Measurements from ENCODE around the gene ADARB2. TPM values are rescaled to one million over a fixed set of nuclear protein-coding genes. Genes with fewer than 3 reads are reported as not detected.

ADARB2 gene
- total RNA-seq, 1 donor from 2014 or later: 38.7 TPM

GRCh38 chr10:1530871-1531517, 206.3 kb downstream of the ADARB2 start:
- Mint-ChIP-seq H3K27ac (ENCODE audit: unreplicated experiment) (no peak overlapping the region), H3K27me3 (ENCODE audit: unreplicated experiment) (peaks cover 8% of the 10 kb centered on the region), H3K4me1 (ENCODE audit: unreplicated experiment) (no peaks in the 10 kb centered on the region), H3K9me3 (ENCODE audit: unreplicated experiment) (no peaks in the 10 kb centered on the region), H3K4me3 (ENCODE audit: unreplicated experiment) (no peak overlapping the region), H3K36me3 (ENCODE audit: unreplicated experiment) (peaks cover 1% of the 10 kb centered on the region)
- TF ChIP-seq CTCF (IDR thresholded peaks at IDR 0.05): no peak
- no peak for DNase-seq (ENCODE audit: extremely low spot score, unreplicated experiment)

GRCh38 chr10:1529806-1530413, 207.4 kb downstream of the ADARB2 start:
- TF ChIP-seq CTCF (IDR thresholded peaks at IDR 0.05): no peak
- Mint-ChIP-seq H3K4me3 (ENCODE audit: unreplicated experiment) (no peak overlapping the region), H3K27ac (ENCODE audit: unreplicated experiment) (no peak overlapping the region), H3K4me1 (ENCODE audit: unreplicated experiment) (no peaks in the 10 kb centered on the region), H3K9me3 (ENCODE audit: unreplicated experiment) (no peaks in the 10 kb centered on the region), H3K27me3 (ENCODE audit: unreplicated experiment) (peaks cover 8% of the 10 kb centered on the region), H3K36me3 (ENCODE audit: unreplicated experiment) (peaks cover 1% of the 10 kb centered on the region)
- DNase-seq (ENCODE audit: extremely low spot score, unreplicated experiment): no peak

- Mint-ChIP-seq H3K36me3 (ENCODE audit: unreplicated experiment) (no peaks in the 10 kb centered on the region), H3K9me3 (ENCODE audit: unreplicated experiment) (no peaks in the 10 kb centered on the region), H3K27ac (ENCODE audit: unreplicated experiment) (no peak overlapping the region), H3K4me3 (ENCODE audit: unreplicated experiment) (no peak overlapping the region), H3K4me1 (ENCODE audit: unreplicated experiment) (no peaks in the 10 kb centered on the region), H3K27me3 (ENCODE audit: unreplicated experiment) (peaks cover 20% of the 10 kb centered on the region)
- DNase-seq (ENCODE audit: extremely low spot score, unreplicated experiment): no peak
- no peak for TF ChIP-seq CTCF (IDR thresholded peaks at IDR 0.05)
Observed at GRCh38 chr10:1527951-1528350, 209.4 kb downstream of the ADARB2 start.

- H3K4me1 Mint-ChIP-seq (ENCODE audit: unreplicated experiment): peaks cover 6% of the 10 kb centered on the region
- no peaks in the 10 kb centered on the region for H3K36me3 Mint-ChIP-seq (ENCODE audit: unreplicated experiment)
- peaks cover 19% of the 10 kb centered on the region for H3K27me3 Mint-ChIP-seq (ENCODE audit: unreplicated experiment)
- no peak overlapping the region for H3K4me3 Mint-ChIP-seq (ENCODE audit: unreplicated experiment)
- no peak overlapping the region for H3K27ac Mint-ChIP-seq (ENCODE audit: unreplicated experiment)
- no peaks in the 10 kb centered on the region for H3K9me3 Mint-ChIP-seq (ENCODE audit: unreplicated experiment)
- DNase-seq (ENCODE audit: extremely low spot score, unreplicated experiment): no peak
- TF ChIP-seq CTCF (IDR thresholded peaks at IDR 0.05): no peak
Observed at GRCh38 chr10:1526436-1527055, 210.8 kb downstream of the ADARB2 start.
